Mucosa of descending colon (tissue), 3 donors: ENCODE results near the gene FCN2. TPM values are rescaled to one million over a fixed set of nuclear protein-coding genes. Genes with fewer than 3 reads are reported as not detected.

Experiments
- ATAC-seq: fragments of 200-7000 bp; cut with Tn5 transposase; one replicate; pipeline ENCODE4 v1.9.1; 2020; ENCODE audit warnings: mild to moderate bottlenecking, moderate library complexity
- DNase-seq, 3 donors: peaks; one replicate each; pipeline ENCODE4 v3.0.0-alpha.2; 2020
- H3K36me3 ChIP-seq: fragments of 200-600 bp; one replicate; pipeline ENCODE4 v1.8.0; 2021; ENCODE audit warnings: low read depth, mild to moderate bottlenecking
- H3K4me1 ChIP-seq: fragments of 200-600 bp; one replicate; pipeline ENCODE4 v1.8.0; 2021; ENCODE audit warnings: low read depth, mild to moderate bottlenecking
- H3K4me3 ChIP-seq: fragments of 200-600 bp; one replicate; pipeline ENCODE4 v1.8.0; 2021; ENCODE audit warnings: mild to moderate bottlenecking
- H3K9me3 ChIP-seq: fragments of 200-600 bp; one replicate; pipeline ENCODE4 v1.8.0; 2021; ENCODE audit warnings: mild to moderate bottlenecking
- CTCF ChIP-seq: fragments of 200-600 bp; IDR thresholded peaks from one replicate; pipeline ENCODE4 v1.8.0; 2022; ENCODE audit warnings: antibody characterized with exemption, mild to moderate bottlenecking
- intact Hi-C, 2 donors: fragments of 100-400 bp; cut with DNase I in 1 of 2; cut with micrococcal nuclease in 1 of 2; formaldehyde crosslinking; loops; one replicate each; pipeline versions ENCODE4 v1.11.0 to v1.11.1; 2022; cut with DNase I, micrococcal nuclease
- total RNA-seq, 3 donors: library from RNA; stranded (reverse); fragmentation: NEBNext Ultra II Directional in 2 of 3; extraction: Animal tissue kit (Norgen Biotek cat#: 25700) in 2 of 3; gene quantifications; one replicate each; pipeline versions ENCODE4 v1.2.1 to v1.2.4, GENCODE V29; 2021 to 2023
- donor health status: DM: no; HTN: no; CAD: no; lungs with moderate emphysema.
- donor health status: DM: no; HTN: no; CAD: no.
- donor health status: DM: no; HTN: yes; CAD: no.

FCN2 gene
- total RNA-seq, 3 donors from 2014 or later = not detected

- TF ChIP-seq CTCF = no peak
- intact Hi-C loops = no loop called here
- Histone ChIP-seq H3K36me3 (no peaks in the 10 kb centered on the region), H3K9me3 (no peaks in the 10 kb centered on the region), H3K4me3 (no peak overlapping the region), H3K4me1 (no peaks in the 10 kb centered on the region)
- ATAC-seq = no peak
- peak in 1 of 3 donors; percentile 35 for DNase-seq
Measured at GRCh38 chr9:134834957-134835419, 45.6 kb upstream of the FCN2 start.

- Histone ChIP-seq H3K9me3 (no peaks in the 10 kb centered on the region), H3K4me1 (no peaks in the 10 kb centered on the region), H3K4me3 (no peak overlapping the region), H3K36me3 (no peaks in the 10 kb centered on the region)
- ATAC-seq (no peak), DNase-seq (peak in 1 of 3 donors; percentile 40)
- intact Hi-C loops = no loop called here
- TF ChIP-seq CTCF = no peak
Measured at GRCh38 chr9:134835448-134835847, 45.2 kb upstream of the FCN2 start.

- intact Hi-C loops = no loop called here
Measured at GRCh38 chr9:134835987-134836386, 44.6 kb upstream of the FCN2 start.

GRCh38 chr9:134836406-134836970 lies 44.1 kb upstream of the FCN2 start:
- Histone ChIP-seq H3K9me3 (no peaks in the 10 kb centered on the region), H3K36me3 (no peaks in the 10 kb centered on the region), H3K4me3 (no peak overlapping the region), H3K4me1 (no peaks in the 10 kb centered on the region)
- ATAC-seq = no peak
- intact Hi-C loops = no loop called here
- TF ChIP-seq CTCF = no peak
- DNase-seq = peak in 1 of 3 donors; percentile 37

More at GRCh38 chr9:134835987-134836386, 44.6 kb upstream of the FCN2 start:
- Histone ChIP-seq H3K4me3 (no peak overlapping the region), H3K9me3 (no peaks in the 10 kb centered on the region), H3K4me1 (no peaks in the 10 kb centered on the region), H3K36me3 (no peaks in the 10 kb centered on the region)
- no peak for TF ChIP-seq CTCF
- DNase-seq (no peak), ATAC-seq (no peak)

- DNase-seq = no peak
- intact Hi-C loops = no loop called here
- TF ChIP-seq CTCF = no peak
- ATAC-seq = no peak
- Histone ChIP-seq H3K4me1 (no peaks in the 10 kb centered on the region), H3K36me3 (no peaks in the 10 kb centered on the region), H3K9me3 (no peaks in the 10 kb centered on the region), H3K4me3 (no peak overlapping the region)
Measured at GRCh38 chr9:134837529-134837928, 43.1 kb upstream of the FCN2 start.
